HepG2 (cell line): Measurements from ENCODE around the gene ZMYND8. TPM values are rescaled to one million over a fixed set of nuclear protein-coding genes. Genes with fewer than 3 reads are reported as not detected.

Source experiments
- ATAC-seq: fragments of 200-7000 bp; cut with Tn5 transposase; 3 replicates; pipeline ENCODE4 v1.9.1; 2020; ENCODE audit warnings: mild to moderate bottlenecking, moderate library complexity
- BruUV-seq: library from RNA; stranded (reverse); fragments of 400-500 nt; replicated peaks from 2 replicates; lab custom pipeline; 2021; lab: Mats Ljungman, UMichigan
- CTCF ChIA-PET: fragments of 300-600 bp; formaldehyde crosslinking; extraction: SDS; loops from one replicate; lab custom pipeline; 2021; ENCODE audit warnings: low total read pairs, inconsistent platforms, low intra/inter-chr PET ratio; lab: Yijun Ruan, JAX
- POLR2A ChIA-PET: fragments of 350-600 bp; sonication (Branson Sonifier 250); formaldehyde crosslinking; loops from one replicate; lab custom pipeline; 2020; ENCODE audit warnings: antibody characterized with exemption, inconsistent platforms; lab: Yijun Ruan, JAX
- DNase-seq: peaks from one replicate; pipeline ENCODE4 v3.0.0-alpha.2; 2015; ENCODE audit warnings: low spot score
- FAIRE-seq: peaks from 3 replicates; lab custom pipeline; 2011; peaks lifted over from hg19 to GRCh38; lab: Jason Lieb, UNC
- H2AFZ ChIP-seq: one replicate; pipeline ENCODE4 v1.6.1; 2011; ENCODE audit warnings: low read length, inconsistent platforms
- H3K27ac ChIP-seq: fragments of 300-600 bp; 3 replicates; pipeline ENCODE4 v1.8.0; 2011; ENCODE audit warnings: mixed run types, mild to moderate bottlenecking, mixed read lengths, low read length, inconsistent platforms; ENCODE audit not compliant: insufficient read depth; ENCODE audit errors: extremely low read length
- H3K27me3 ChIP-seq, 2 experiments: fragments of 200-600 bp in 1 of 2; 2 replicates in 1 of 2; 3 replicates in 1 of 2; pipeline versions ENCODE4 v1.6.0 to v1.8.0; 2011; ENCODE audit warnings: low read length in 2 of 2, mild to moderate bottlenecking in 2 of 2, moderate library complexity in 2 of 2, inconsistent platforms in 1 of 2; ENCODE audit not compliant: insufficient read depth in 2 of 2, control insufficient read depth in 1 of 2
- H3K36me3 ChIP-seq, 2 experiments: fragments of 200-600 bp in 1 of 2; replicated peaks in 1 of 2; 2 replicates in 1 of 2; 3 replicates in 1 of 2; pipeline versions ENCODE4 v1.5.1 to v1.8.0; 2011; ENCODE audit warnings: low read length in 2 of 2, inconsistent platforms in 1 of 2; ENCODE audit not compliant: insufficient read depth in 2 of 2, control insufficient read depth in 1 of 2
- H3K4me1 ChIP-seq: 2 replicates; pipeline ENCODE4 v1.5.1; 2012; ENCODE audit warnings: low read length, inconsistent platforms; ENCODE audit not compliant: insufficient read depth
- H3K4me2 ChIP-seq: 2 replicates; pipeline ENCODE4 v1.6.0; 2011; ENCODE audit warnings: low read depth, low read length, inconsistent platforms
- H3K4me3 ChIP-seq, 3 experiments: fragments of 200-600 bp in 1 of 3; sonication (generic), shearing (Covaris generic) in 1 of 3; replicated peaks in 1 of 3; 2 replicates each; pipeline ENCODE4 v1.5.1; 2011 to 2016; ENCODE audit warnings: low read length in 3 of 3, inconsistent platforms in 2 of 3, low read depth in 2 of 3, mild to moderate bottlenecking in 2 of 3, control low read depth in 1 of 3, mixed read lengths in 1 of 3; ENCODE audit not compliant: insufficient read depth in 1 of 3
- H3K79me2 ChIP-seq: one replicate; pipeline ENCODE4 v1.6.1; 2011; ENCODE audit warnings: low read length, inconsistent platforms; ENCODE audit not compliant: insufficient read depth
- H3K9ac ChIP-seq: 2 replicates; pipeline ENCODE4 v1.6.0; 2011; ENCODE audit warnings: mild to moderate bottlenecking, low read depth, low read length, inconsistent platforms; ENCODE audit not compliant: insufficient read depth
- H3K9me3 ChIP-seq: 2 replicates; pipeline ENCODE4 v1.5.1; 2012; ENCODE audit warnings: mild to moderate bottlenecking, low read length
- H4K20me1 ChIP-seq: 2 replicates; pipeline ENCODE4 v1.6.0; 2011; ENCODE audit warnings: inconsistent platforms, mild to moderate bottlenecking, low read length, moderate library complexity; ENCODE audit not compliant: insufficient read depth
- ATF6 ChIP-seq: sonication (generic); formaldehyde crosslinking; conservative IDR thresholded peaks from 2 replicates; pipeline ENCODE4 v1.4.0; 2020; ENCODE audit warnings: missing genetic modification reagents
- ELF3 ChIP-seq: IDR thresholded peaks from 2 replicates; pipeline ENCODE4 v1.6.1; 2016; ENCODE audit warnings: missing genetic modification reagents, missing compliant biosample characterization
- PPARG ChIP-seq: conservative IDR thresholded peaks from 2 replicates; pipeline ENCODE4 v1.6.1; 2016; ENCODE audit warnings: missing biosample characterization, missing genetic modification reagents
- PREB ChIP-seq: sonication (generic); formaldehyde crosslinking; IDR thresholded peaks from 2 replicates; pipeline ENCODE4 v1.4.0; 2020; ENCODE audit warnings: missing genetic modification reagents
- RAD21 ChIP-seq: fragments of 450-650 bp; formaldehyde crosslinking; IDR thresholded peaks from 2 replicates; pipeline ENCODE4 v1.5.0; 2020; ENCODE audit warnings: mild to moderate bottlenecking
- SMC3 ChIP-seq: IDR thresholded peaks from 2 replicates; pipeline ENCODE4 v1.6.1; 2011; ENCODE audit warnings: low read length, improper control_type of control experiment
- SRY ChIP-seq: sonication (generic); formaldehyde crosslinking; IDR thresholded peaks from 2 replicates; pipeline ENCODE4 v1.8.0; 2022; ENCODE audit warnings: mild to moderate bottlenecking, missing genetic modification reagents
- STAG1 ChIP-seq: sonication (generic); formaldehyde crosslinking; IDR thresholded peaks from 2 replicates; pipeline ENCODE4 v1.4.0; 2020; ENCODE audit warnings: missing genetic modification reagents
- USF2 ChIP-seq, 2 experiments: sonication (generic) in 1 of 2; formaldehyde crosslinking in 1 of 2; IDR thresholded peaks; 2 replicates each; pipeline versions ENCODE4 v1.5.1 to v1.6.1; 2011 to 2020; ENCODE audit warnings: borderline replicate concordance in 1 of 2, low read depth in 1 of 2, low read length in 1 of 2, mild to moderate bottlenecking in 1 of 2, missing genetic modification reagents in 1 of 2, moderate library complexity in 1 of 2
- ZBTB21 ChIP-seq: sonication (generic); formaldehyde crosslinking; IDR thresholded peaks from 2 replicates; pipeline ENCODE4 v1.4.0; 2020; ENCODE audit warnings: missing genetic modification reagents
- ZNF883 ChIP-seq: sonication (generic); formaldehyde crosslinking; IDR thresholded peaks from 2 replicates; pipeline ENCODE4 v1.5.1; 2020; ENCODE audit warnings: mild to moderate bottlenecking, missing genetic modification reagents; ENCODE audit errors: not compliant biosample characterization
- WGBS: methylation state at CpG from one replicate; pipeline ENCODE4 v1.1.6; 2017; ENCODE audit warnings: low lambda C conversion rate; 5-methylcytosine and 5-hydroxymethylcytosine counted together
- in situ Hi-C: cut with HindIII; loops from 2 replicates; pipeline ENCODE4 v1.10.0; 2017; ENCODE audit warnings: low pct_unique_long_range_greater_than_20kb; ENCODE audit not compliant: extremely low pct_ligation_motif_present
- intact Hi-C: fragments of 100-400 bp; cut with micrococcal nuclease; formaldehyde crosslinking; loops from one replicate; pipeline ENCODE4 v1.10.0; 2022; ENCODE audit not compliant: unreplicated experiment
- polyA plus RNA-seq, 8 experiments: library from polyadenylated mRNA; depleted of rRNA in 3 of 8; stranded (reverse) in 7 of 8; unstranded in 1 of 8; fragments of >200 nt; fragmentation: Illumina TruSeq in 4 of 8; extraction: Trizol in 4 of 8; gene quantifications; 2 replicates each; pipeline versions ENCODE4 v1.2.1 to v1.2.3, GENCODE V29; 2011 to 2016; ENCODE audit warnings: low read depth in 4 of 8, missing spikeins in 1 of 8, mixed read lengths in 1 of 8; ENCODE audit not compliant: insufficient read depth in 1 of 8
- total RNA-seq, 5 experiments: library from RNA; depleted of rRNA; stranded (reverse); fragments of >200 nt; fragmentation: Illumina TruSeq; extraction: Trizol; gene quantifications; 2 replicates each; pipeline ENCODE4 v1.2.3, GENCODE V29; 2016; ENCODE audit warnings: low read depth in 1 of 5
- TF ChIP-seq, protein P1 (sequence below): sonication (generic); formaldehyde crosslinking; IDR thresholded peaks from 2 replicates; pipeline ENCODE4 v1.5.0; 2020; ENCODE audit warnings: mild to moderate bottlenecking, missing genetic modification reagents, moderate library complexity

Gene ZMYND8
- total and polyA plus RNA-seq, 2 of the 13 experiments (the other 11 are each of a cell fraction or from before 2014, with no cell fraction given) = 53.9 to 84.7 TPM

GRCh38 chr20:47297746-47298145, 58.8 kb downstream of the ZMYND8 start (continued):
- TF ChIP-seq PREB = no peak
- TF ChIP-seq, all 625 proteins: peak for 0

- ChIA-PET POLR2A (interaction anchor here (3.3 kb wide), 1 partner anchor 61 kb away, joined by 21 read pairs; the partner anchor contains the start of gene ZMYND8), CTCF (interaction anchor here (1.1 to 3.5 kb wide), 2 partner anchors 85 to 87 kb away, joined by 3 to 50 read pairs; no protein-coding TSS in a partner anchor)
- no peak overlapping the region for H3K4me2 ChIP-seq
- no peak overlapping the region for H3K27ac ChIP-seq
- no peak overlapping the region for H2AFZ ChIP-seq
- TF ChIP-seq ZBTB21 (0 out of 2 replicates have a peak, but pooled peaks have one; percentile 16), SRY (CRISPR knock-in tag) (no peak), SMC3 (peak; percentile 65; the same call in 1 of the 2 replicates), ELF3 (CRISPR knock-in tag) (0 out of 2 replicates have a peak, but pooled peaks have one; percentile 20), ZNF883 (CRISPR knock-in tag) (peak; percentile 13), STAG1 (CRISPR knock-in tag) (peak; percentile 77), USF2 (IDR thresholded peaks at IDR 0.05; ENCODE audit: low read depth, low read length) (no peak), USF2 (CRISPR knock-in tag; IDR thresholded peaks at IDR 0.05; ENCODE audit: borderline replicate concordance) (no peak), PPARG (CRISPR knock-in tag) (0 out of 2 replicates have a peak, but pooled peaks have one; percentile 13), ATF6 (CRISPR knock-in tag) (0 out of 2 replicates have a peak, but pooled peaks have one; percentile 21), RAD21 (CRISPR knock-in tag) (peak; percentile 48)
- TF ChIP-seq, protein P1, sequence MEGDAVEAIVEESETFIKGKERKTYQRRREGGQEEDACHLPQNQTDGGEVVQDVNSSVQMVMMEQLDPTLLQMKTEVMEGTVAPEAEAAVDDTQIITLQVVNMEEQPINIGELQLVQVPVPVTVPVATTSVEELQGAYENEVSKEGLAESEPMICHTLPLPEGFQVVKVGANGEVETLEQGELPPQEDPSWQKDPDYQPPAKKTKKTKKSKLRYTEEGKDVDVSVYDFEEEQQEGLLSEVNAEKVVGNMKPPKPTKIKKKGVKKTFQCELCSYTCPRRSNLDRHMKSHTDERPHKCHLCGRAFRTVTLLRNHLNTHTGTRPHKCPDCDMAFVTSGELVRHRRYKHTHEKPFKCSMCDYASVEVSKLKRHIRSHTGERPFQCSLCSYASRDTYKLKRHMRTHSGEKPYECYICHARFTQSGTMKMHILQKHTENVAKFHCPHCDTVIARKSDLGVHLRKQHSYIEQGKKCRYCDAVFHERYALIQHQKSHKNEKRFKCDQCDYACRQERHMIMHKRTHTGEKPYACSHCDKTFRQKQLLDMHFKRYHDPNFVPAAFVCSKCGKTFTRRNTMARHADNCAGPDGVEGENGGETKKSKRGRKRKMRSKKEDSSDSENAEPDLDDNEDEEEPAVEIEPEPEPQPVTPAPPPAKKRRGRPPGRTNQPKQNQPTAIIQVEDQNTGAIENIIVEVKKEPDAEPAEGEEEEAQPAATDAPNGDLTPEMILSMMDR = peak; percentile 67
- DNase-seq (no peak), ATAC-seq (peak; percentile 53), FAIRE-seq (no peak)
- in situ Hi-C loops = loop anchor here (5.0 kb wide), 1 partner anchor 85 kb away; no protein-coding TSS in a partner anchor
- H3K9me3 ChIP-seq = no peaks in the 10 kb centered on the region
- no peak overlapping the region for H3K4me3 ChIP-seq
- H3K36me3 ChIP-seq = peaks cover 66 to 94% of the 10 kb centered on the region in 2 experiments
- intact Hi-C loops = loop anchor here (1.0 kb wide), 1 partner anchor 87 kb away; no protein-coding TSS in a partner anchor
- no TSS peak for BruUV-seq
- WGBS = 97% methylated on average over 6 of the region's 6 CpGs
- no peaks in the 10 kb centered on the region for H3K27me3 ChIP-seq
- H4K20me1 ChIP-seq = peaks cover 18% of the 10 kb centered on the region; the same call in 1 of the 2 replicates
- no peaks in the 10 kb centered on the region for H3K4me1 ChIP-seq
- no peak overlapping the region for H3K9ac ChIP-seq
- peaks cover 36% of the 10 kb centered on the region for H3K79me2 ChIP-seq
These were observed 59.5 kb downstream of the ZMYND8 start for GRCh38 chr20:47296950-47297349.
